MM.1S (cell line): ENCODE data around the gene MOB1A.

Source experiments
- CTCF ChIP-seq: fragments of 300-600 bp; sonication (generic); IDR thresholded peaks from 2 replicates; pipeline ENCODE4 v1.5.1; 2016; ENCODE audit warnings: antibody characterized with exemption, low read length, mixed read lengths
- EZH2 ChIP-seq: fragments of 300-600 bp; sonication (generic); optimal IDR thresholded peaks from 2 replicates; pipeline ENCODE3; 2017; ENCODE audit warnings: low read depth, mild to moderate bottlenecking, antibody characterized with exemption, low read length, mixed read lengths

GRCh38 chr2:74152954-74153353 lies 25.7 kb downstream of the MOB1A start:
- TF ChIP-seq CTCF: no peak
- TF ChIP-seq EZH2: no peak
